ENCODE measurements around the gene SMIM44.

Gene SMIM44

GRCh38 chr19:3474614-3475013 is 8.6 kb downstream of the SMIM44 start:
- Histone ChIP-seq H3K4me3 (no peak overlapping the region), H3K27ac (no peak overlapping the region)
- DNase-seq (ENCODE audit: low spot score) = no peak
- no peak for TF ChIP-seq CTCF (IDR thresholded peaks at IDR 0.05)

GRCh38 chr19:3474010-3474409 is 9.2 kb downstream of the SMIM44 start:
- Histone ChIP-seq H3K27ac (no peak overlapping the region), H3K4me3 (no peak overlapping the region)
- TF ChIP-seq CTCF (IDR thresholded peaks at IDR 0.05) = no peak
- DNase-seq (ENCODE audit: low spot score) = no peak

- Histone ChIP-seq H3K4me3 (peak overlapping the region; percentile 7), H3K27ac (no peak overlapping the region)
- peak; percentile 73 for DNase-seq (ENCODE audit: low spot score)
- peak; percentile 90 for TF ChIP-seq CTCF (IDR thresholded peaks at IDR 0.05)
Observed at GRCh38 chr19:3471954-3472655, 11.1 kb downstream of the SMIM44 start.

- H3K27ac ChIP-seq = peak overlapping the region in 1 of 2 donors; percentile 11
- TF ChIP-seq CTCF (IDR thresholded peaks at IDR 0.05) = no peak
- DNase-seq (ENCODE audit: low spot score) = no peak
- no peak overlapping the region for H3K4me3 ChIP-seq
Observed at GRCh38 chr19:3470500-3471128, 12.6 kb downstream of the SMIM44 start.

- TF ChIP-seq CTCF (IDR thresholded peaks at IDR 0.05) = no peak
- DNase-seq (ENCODE audit: low spot score) = no peak
- Histone ChIP-seq H3K27ac (peak overlapping the region; percentile 27 to 42), H3K4me3 (no peak overlapping the region)
Observed at GRCh38 chr19:3469638-3470499, 13.4 kb downstream of the SMIM44 start.

GRCh38 chr19:3468211-3468610 is 15.0 kb downstream of the SMIM44 start:
- no peak overlapping the region for H3K4me3 ChIP-seq
- TF ChIP-seq CTCF (IDR thresholded peaks at IDR 0.05) = no peak
- H3K27ac ChIP-seq = peak overlapping the region; percentile 76 to 83
- DNase-seq (ENCODE audit: low spot score) = no peak

All from coronary artery (tissue), 2 donors.